RWPE1 (cell line): ENCODE measurements around the gene SYT10.
"Not testable (repeated sequence)": the region's sequence is repeated elsewhere in the genome, so short reads cannot be mapped to it uniquely, and the experiment has no call there.

ENCODE experiments used
- CTCF ChIA-PET: fragments of 350-600 bp; sonication (Branson Sonifier 250); formaldehyde crosslinking; extraction: SDS; loops from one replicate; lab custom pipeline; 2021; lab: Yijun Ruan, JAX
- POLR2A ChIA-PET: fragments of 400-600 bp; formaldehyde crosslinking; extraction: SDS; loops from one replicate; lab custom pipeline; 2020; ENCODE audit warnings: antibody characterized with exemption; ENCODE audit not compliant: low non-redundant PET; lab: Yijun Ruan, JAX
- DNase-seq: peaks from one replicate; pipeline ENCODE4 v3.0.0; 2012; ENCODE audit warnings: low spot score
- H3K27ac ChIP-seq: fragments of 450-650 bp; 2 replicates; pipeline ENCODE4 v1.5.1; 2017
- CTCF ChIP-seq: fragments of 450-650 bp; conservative IDR thresholded peaks from 2 replicates; pipeline ENCODE4 v1.5.1; 2017; ENCODE audit warnings: low read depth, mild to moderate bottlenecking

The SYT10 gene

GRCh38 chr12:33383503-33383902 is 56.1 kb downstream of the SYT10 start:
- DNase-seq = no peak
- no peak for TF ChIP-seq CTCF
- no peak overlapping the region for H3K27ac ChIP-seq
- ChIA-PET CTCF (no interaction called here), POLR2A (no interaction called here)

- no peak for DNase-seq
- no peak for TF ChIP-seq CTCF
- H3K27ac ChIP-seq = no peak overlapping the region
- CTCF ChIA-PET = no interaction called here
- POLR2A ChIA-PET = no interaction called here
Measured at GRCh38 chr12:33376153-33376552, 63.5 kb downstream of the SYT10 start.

- no peak for TF ChIP-seq CTCF
- H3K27ac ChIP-seq = no peak overlapping the region
- ChIA-PET POLR2A (no interaction called here), CTCF (no interaction called here)
- no peak for DNase-seq
Measured at GRCh38 chr12:33370318-33370717, 69.3 kb downstream of the SYT10 start.

- TF ChIP-seq CTCF = no peak
- DNase-seq = no peak
- POLR2A ChIA-PET = no interaction called here
- H3K27ac ChIP-seq = no peak overlapping the region
- CTCF ChIA-PET = no interaction called here
Measured at GRCh38 chr12:33357181-33357580, 82.4 kb downstream of the SYT10 start.

- ChIA-PET CTCF (no interaction called here), POLR2A (no interaction called here)
- no peak for TF ChIP-seq CTCF
- no peak overlapping the region for H3K27ac ChIP-seq
- no peak for DNase-seq
Measured at GRCh38 chr12:33349791-33350190, 89.8 kb downstream of the SYT10 start.

- H3K27ac ChIP-seq, POLR2A ChIA-PET, CTCF ChIA-PET, DNase-seq: not testable (repeated sequence)
Measured at GRCh38 chr12:33331961-33332398, 107.6 kb downstream of the SYT10 start.

GRCh38 chr12:33330940-33331339 is 108.7 kb downstream of the SYT10 start:
- TF ChIP-seq CTCF = no peak
- CTCF ChIA-PET = no interaction called here
- POLR2A ChIA-PET = no interaction called here
- no peak overlapping the region for H3K27ac ChIP-seq
- no peak for DNase-seq
